H1 (cell line): Measurements from ENCODE around the gene NEUROD6. TPM values are rescaled to one million over a fixed set of nuclear protein-coding genes. Genes with fewer than 3 reads are reported as not detected.

Experiments
- CBX8 ChIP-seq: fragments of 300-800, 300-1000 bp; sonication (generic); IDR thresholded peaks from 2 replicates; pipeline ENCODE4 v1.7.1; 2016; ENCODE audit warnings: low read depth, low read length, borderline replicate concordance
- CTBP2 ChIP-seq: IDR thresholded peaks from 2 replicates; pipeline ENCODE4 v1.7.0; 2011; ENCODE audit warnings: borderline replicate concordance, mild to moderate bottlenecking, moderate library complexity, mixed read lengths, low read length; ENCODE audit not compliant: insufficient read depth, insufficient read length
- E2F6 ChIP-seq: IDR thresholded peaks from 2 replicates; pipeline ENCODE4 v1.6.1; 2012; ENCODE audit warnings: inconsistent platforms
- YY1 ChIP-seq: IDR thresholded peaks from 2 replicates; pipeline ENCODE4 v1.6.1; 2011; ENCODE audit warnings: low read depth, mild to moderate bottlenecking, low read length
- polyA plus RNA-seq, 7 experiments: library from polyadenylated mRNA; depleted of rRNA in 3 of 7; stranded (reverse) in 5 of 7; unstranded in 2 of 7; fragments of >200 nt in 5 of 7; fragments of 200-250 nt in 2 of 7; gene quantifications; 1 replicate in 5 of 7; 2 replicates in 1 of 7; 4 replicates in 1 of 7; pipeline versions ENCODE4 v1.2.1 to v1.2.3, GENCODE V29; 2011 to 2013; ENCODE audit warnings: missing spikeins in 2 of 7, mixed read lengths in 2 of 7
- total RNA-seq: library from RNA; stranded (reverse); fragmentation: NEBNext Ultra II Directional; extraction: Animal tissue kit (Norgen Biotek cat#: 25700); gene quantifications from 2 replicates; pipeline ENCODE4 v1.2.1, GENCODE V29; 2021

Gene NEUROD6
- total and polyA plus RNA-seq, 2 of the 8 experiments (the other 6 are each of a cell fraction or from before 2014, with no cell fraction given) = not detected

GRCh38 chr7:31310321-31310935 lies 30.1 kb downstream of the NEUROD6 start (continued):
- TF ChIP-seq YY1 = no peak
- TF ChIP-seq CBX8 = no peak
- no peak for TF ChIP-seq E2F6
- TF ChIP-seq CTBP2 = no peak
